K562 (cell line): ENCODE results near the gene NUP188. TPM values are rescaled to one million over a fixed set of nuclear protein-coding genes. Genes with fewer than 3 reads are reported as not detected.

Experiments used
- ASH1L ChIP-seq: fragments of 450-650 bp; IDR thresholded peaks from 2 replicates; pipeline ENCODE4 v1.6.1; 2018; ENCODE audit warnings: borderline replicate concordance, mild to moderate bottlenecking, low read depth; ENCODE audit not compliant: partially characterized antibody
- ATF7 ChIP-seq: fragments of 450-650 bp; IDR thresholded peaks from 2 replicates; pipeline ENCODE4 v1.7.1; 2014; ENCODE audit warnings: mild to moderate bottlenecking, moderate library complexity
- GATA2 ChIP-seq: sonication (generic); formaldehyde crosslinking; IDR thresholded peaks from 2 replicates; pipeline ENCODE4 v1.4.0; 2020; ENCODE audit warnings: mild to moderate bottlenecking, missing genetic modification reagents
- ILF3 ChIP-seq: fragments of 450-650 bp; IDR thresholded peaks from 2 replicates; pipeline ENCODE4 v1.6.1; 2018; ENCODE audit warnings: antibody characterized with exemption, mild to moderate bottlenecking, moderate library complexity, borderline replicate concordance
- JUND ChIP-seq, 2 experiments: IDR thresholded peaks; 2 replicates in 1 of 2; 3 replicates in 1 of 2; pipeline ENCODE4 v1.6.1; 2011; ENCODE audit warnings: borderline replicate concordance in 2 of 2, low read depth in 2 of 2, low read length in 2 of 2, improper control_type of control experiment in 1 of 2, missing biosample characterization in 1 of 2, missing genetic modification characterization in 1 of 2, missing genetic modification reagents in 1 of 2
- MIER1 ChIP-seq: fragments of 450-650 bp; IDR thresholded peaks from 2 replicates; pipeline ENCODE4 v1.6.1; 2016; ENCODE audit warnings: antibody characterized with exemption, mild to moderate bottlenecking, low read depth
- NBN ChIP-seq: fragments of 450-650 bp; IDR thresholded peaks from 2 replicates; pipeline ENCODE4 v1.6.1; 2016; ENCODE audit warnings: low read depth, mild to moderate bottlenecking
- NFATC3 ChIP-seq: fragments of 450-650 bp; IDR thresholded peaks from 2 replicates; pipeline ENCODE4 v1.6.1; 2017; ENCODE audit warnings: mild to moderate bottlenecking
- NFIX ChIP-seq: fragments of 250-450 bp; sonication (Bioruptor Pico); IDR thresholded peaks from 2 replicates; pipeline ENCODE4 v1.4.0; 2020; ENCODE audit warnings: low read depth, mild to moderate bottlenecking, moderate library complexity
- NR2F6 ChIP-seq: fragments of 450-650 bp; formaldehyde crosslinking; IDR thresholded peaks from 2 replicates; pipeline ENCODE4 v1.4.0; 2020; ENCODE audit warnings: mild to moderate bottlenecking
- PCBP2 ChIP-seq: fragments of 200-400 bp; formaldehyde crosslinking; IDR thresholded peaks from 2 replicates; pipeline ENCODE4 v1.6.1; 2018; ENCODE audit warnings: low read length, low read depth, mild to moderate bottlenecking, moderate library complexity; ENCODE audit not compliant: poor library complexity, severe bottlenecking
- PRPF4 ChIP-seq: fragments of 200-400 bp; formaldehyde crosslinking; IDR thresholded peaks from one replicate; pipeline ENCODE4 v1.6.1; 2017; ENCODE audit warnings: low read length, low read depth, mild to moderate bottlenecking; ENCODE audit not compliant: insufficient read depth, poor library complexity, severe bottlenecking
- PTRF ChIP-seq: fragments of 450-650 bp; IDR thresholded peaks from 2 replicates; pipeline ENCODE4 v1.6.1; 2016; ENCODE audit warnings: mild to moderate bottlenecking, missing genetic modification characterization, missing compliant biosample characterization
- SMAD4 ChIP-seq: fragments of 250-450 bp; sonication (Bioruptor Pico); conservative IDR thresholded peaks from 2 replicates; pipeline ENCODE4 v1.8.0; 2021; ENCODE audit warnings: inconsistent platforms, mild to moderate bottlenecking, moderate library complexity
- TSC22D4 ChIP-seq: fragments of 450-650 bp; IDR thresholded peaks from 2 replicates; pipeline ENCODE4 v1.6.1; 2016; ENCODE audit warnings: missing genetic modification characterization, missing biosample characterization, control low read depth
- ZBED1 ChIP-seq: IDR thresholded peaks from 2 replicates; pipeline ENCODE4 v1.6.1; 2014
- ZEB2 ChIP-seq: fragments of 450-650 bp; IDR thresholded peaks from 2 replicates; pipeline ENCODE4 v1.6.1; 2016
- ZNF121 ChIP-seq: sonication (generic); formaldehyde crosslinking; conservative IDR thresholded peaks from 2 replicates; pipeline ENCODE4 v1.8.0; 2022; ENCODE audit warnings: missing genetic modification reagents
- ZNF217 ChIP-seq: sonication (generic); formaldehyde crosslinking; IDR thresholded peaks from 2 replicates; pipeline ENCODE4 v1.8.0; 2022; ENCODE audit warnings: mild to moderate bottlenecking, missing genetic modification reagents
- ZNF24 ChIP-seq: fragments of 450-650 bp; IDR thresholded peaks from 2 replicates; pipeline ENCODE4 v1.6.1; 2016
- ZNF263 ChIP-seq: sonication (generic); formaldehyde crosslinking; IDR thresholded peaks from 2 replicates; pipeline ENCODE4 v1.8.0; 2022; ENCODE audit warnings: mild to moderate bottlenecking, missing genetic modification reagents, borderline replicate concordance
- ZNF41 ChIP-seq: fragments of 250-450 bp; sonication (Bioruptor Pico); conservative IDR thresholded peaks from 2 replicates; pipeline ENCODE4 v1.4.0; 2020; ENCODE audit warnings: mild to moderate bottlenecking
- polyA plus RNA-seq, 8 experiments: library from polyadenylated mRNA; depleted of rRNA in 4 of 8; stranded (reverse) in 5 of 8; unstranded in 3 of 8; fragments of >200 nt; fragmentation: Nextera tagmentation in 2 of 8; fragmentation: Illumina TruSeq in 1 of 8; extraction: Ambion mirVana in 2 of 8; extraction: Trizol in 1 of 8; gene quantifications; 2 replicates each; pipeline versions ENCODE4 v1.2.1 to v1.2.3, GENCODE V29; 2011 to 2014; ENCODE audit warnings: inconsistent platforms in 1 of 8, missing spikeins in 1 of 8
- total RNA-seq, 7 experiments: library from RNA; depleted of rRNA in 6 of 7; stranded (reverse); fragments of >200 nt in 6 of 7; fragmentation: Illumina TruSeq in 2 of 7; extraction: Trizol in 2 of 7; gene quantifications; 2 replicates each; pipeline versions ENCODE4 v1.2.1 to v1.2.3, GENCODE V29; 2011 to 2021; ENCODE audit warnings: low replicate concordance in 1 of 7
- TF ChIP-seq, protein P1 (sequence below): sonication (generic); formaldehyde crosslinking; IDR thresholded peaks from 2 replicates; pipeline ENCODE4 v1.8.1; 2023; ENCODE audit warnings: mild to moderate bottlenecking, missing genetic modification reagents
- TF ChIP-seq, protein P2 (sequence below): fragments of 250-450 bp; sonication (Bioruptor Pico); IDR thresholded peaks from 2 replicates; pipeline ENCODE4 v1.9.0; 2021; ENCODE audit warnings: mild to moderate bottlenecking
- TF ChIP-seq, protein P3 (sequence below): fragments of 450-650 bp; conservative IDR thresholded peaks from 2 replicates; pipeline ENCODE4 v1.6.1; 2016; ENCODE audit warnings: missing genetic modification characterization, low read depth, mild to moderate bottlenecking, control low read depth, missing compliant biosample characterization
- TF ChIP-seq, protein P4 (sequence below): fragments of 450-650 bp; formaldehyde crosslinking; IDR thresholded peaks from 2 replicates; pipeline ENCODE4 v1.4.0; 2020; ENCODE audit warnings: mild to moderate bottlenecking, mixed read lengths

Gene NUP188
- total and polyA plus RNA-seq, 9 of the 15 experiments (the other 6 are each of a cell fraction or from before 2014, with no cell fraction given): 11.7 to 135 (median 70.6) TPM

DNA sequence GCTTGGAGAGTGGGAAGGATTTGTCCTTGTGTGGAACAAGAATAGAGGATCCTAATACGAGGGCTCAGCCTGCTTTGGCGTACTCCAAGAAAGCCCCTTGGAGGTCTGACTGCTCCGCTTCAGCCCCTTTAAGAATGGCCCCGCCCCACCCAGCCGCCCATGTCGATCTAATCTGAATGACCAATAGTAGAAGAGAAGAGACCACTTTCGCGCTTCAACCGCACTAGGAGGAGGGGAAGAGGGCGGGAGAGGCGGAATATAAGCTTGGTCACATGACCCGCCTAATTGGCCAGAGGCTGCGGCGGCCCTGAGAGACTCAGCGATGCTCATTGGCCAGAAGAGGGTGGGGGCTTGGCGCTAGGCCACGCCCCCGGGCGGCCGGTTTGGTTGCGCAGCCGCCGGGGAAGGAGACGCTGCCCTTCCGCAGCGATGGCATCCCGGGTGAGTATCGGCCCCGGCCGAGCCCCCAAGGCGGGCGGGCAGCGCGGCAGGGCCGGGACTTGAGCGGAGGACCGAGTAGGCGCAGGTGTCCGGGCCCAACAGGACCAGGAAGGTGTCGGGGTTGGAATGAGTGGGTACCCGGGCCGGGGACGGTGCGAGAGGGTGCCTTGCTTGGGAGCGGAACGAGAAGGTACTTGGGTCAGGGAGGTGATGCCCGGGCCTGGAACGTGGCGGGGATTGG is 88.9 kb downstream of the NUP188 start, which contains the start of gene MIGA2 (continued):
- TF ChIP-seq ATF7: peak; percentile 63; the same call in 1 of the 2 replicates
- TF ChIP-seq, protein P1, sequence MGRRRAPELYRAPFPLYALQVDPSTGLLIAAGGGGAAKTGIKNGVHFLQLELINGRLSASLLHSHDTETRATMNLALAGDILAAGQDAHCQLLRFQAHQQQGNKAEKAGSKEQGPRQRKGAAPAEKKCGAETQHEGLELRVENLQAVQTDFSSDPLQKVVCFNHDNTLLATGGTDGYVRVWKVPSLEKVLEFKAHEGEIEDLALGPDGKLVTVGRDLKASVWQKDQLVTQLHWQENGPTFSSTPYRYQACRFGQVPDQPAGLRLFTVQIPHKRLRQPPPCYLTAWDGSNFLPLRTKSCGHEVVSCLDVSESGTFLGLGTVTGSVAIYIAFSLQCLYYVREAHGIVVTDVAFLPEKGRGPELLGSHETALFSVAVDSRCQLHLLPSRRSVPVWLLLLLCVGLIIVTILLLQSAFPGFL (CRISPR knock-in tag): no peak
- TF ChIP-seq, protein P2, sequence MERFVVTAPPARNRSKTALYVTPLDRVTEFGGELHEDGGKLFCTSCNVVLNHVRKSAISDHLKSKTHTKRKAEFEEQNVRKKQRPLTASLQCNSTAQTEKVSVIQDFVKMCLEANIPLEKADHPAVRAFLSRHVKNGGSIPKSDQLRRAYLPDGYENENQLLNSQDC (CRISPR knock-in tag): no peak
- TF ChIP-seq SMAD4 (CRISPR knock-in tag): 0 out of 2 replicates have a peak, but pooled peaks have one; percentile 39
- TF ChIP-seq PCBP2: no peak
- TF ChIP-seq GATA2 (CRISPR knock-in tag): peak; percentile 47; the same call in 1 of the 2 replicates
- TF ChIP-seq ZNF121 (CRISPR knock-in tag): no peak
- TF ChIP-seq ZEB2: no peak
- no peak for TF ChIP-seq TSC22D4 (tag)
- no peak for TF ChIP-seq ILF3
- TF ChIP-seq ZNF263 (CRISPR knock-in tag): no peak; the same call in 1 of the 2 replicates
- no peak for TF ChIP-seq ZNF41 (CRISPR knock-in tag)
- no peak for TF ChIP-seq NR2F6 (CRISPR knock-in tag)
- no peak for TF ChIP-seq ASH1L
- no peak for TF ChIP-seq ZNF24
- no peak for TF ChIP-seq NBN
- TF ChIP-seq, protein P3, sequence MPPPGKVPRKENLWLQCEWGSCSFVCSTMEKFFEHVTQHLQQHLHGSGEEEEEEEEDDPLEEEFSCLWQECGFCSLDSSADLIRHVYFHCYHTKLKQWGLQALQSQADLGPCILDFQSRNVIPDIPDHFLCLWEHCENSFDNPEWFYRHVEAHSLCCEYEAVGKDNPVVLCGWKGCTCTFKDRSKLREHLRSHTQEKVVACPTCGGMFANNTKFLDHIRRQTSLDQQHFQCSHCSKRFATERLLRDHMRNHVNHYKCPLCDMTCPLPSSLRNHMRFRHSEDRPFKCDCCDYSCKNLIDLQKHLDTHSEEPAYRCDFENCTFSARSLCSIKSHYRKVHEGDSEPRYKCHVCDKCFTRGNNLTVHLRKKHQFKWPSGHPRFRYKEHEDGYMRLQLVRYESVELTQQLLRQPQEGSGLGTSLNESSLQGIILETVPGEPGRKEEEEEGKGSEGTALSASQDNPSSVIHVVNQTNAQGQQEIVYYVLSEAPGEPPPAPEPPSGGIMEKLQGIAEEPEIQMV: no peak
- no peak for TF ChIP-seq NFIX (CRISPR knock-in tag)
- TF ChIP-seq MIER1: no peak
- TF ChIP-seq ZBED1: no peak
- TF ChIP-seq NFATC3: no peak
- no peak for TF ChIP-seq PTRF (tag)
- no peak for TF ChIP-seq PRPF4
- peak; percentile 30; the same call in 1 of the 2 replicates for TF ChIP-seq JUND (IDR thresholded peaks at IDR 0.05; ENCODE audit: borderline replicate concordance, low read depth, low read length)
- TF ChIP-seq JUND (tag; IDR thresholded peaks at IDR 0.05; ENCODE audit: borderline replicate concordance, low read depth, low read length): no peak
- TF ChIP-seq, protein P4, sequence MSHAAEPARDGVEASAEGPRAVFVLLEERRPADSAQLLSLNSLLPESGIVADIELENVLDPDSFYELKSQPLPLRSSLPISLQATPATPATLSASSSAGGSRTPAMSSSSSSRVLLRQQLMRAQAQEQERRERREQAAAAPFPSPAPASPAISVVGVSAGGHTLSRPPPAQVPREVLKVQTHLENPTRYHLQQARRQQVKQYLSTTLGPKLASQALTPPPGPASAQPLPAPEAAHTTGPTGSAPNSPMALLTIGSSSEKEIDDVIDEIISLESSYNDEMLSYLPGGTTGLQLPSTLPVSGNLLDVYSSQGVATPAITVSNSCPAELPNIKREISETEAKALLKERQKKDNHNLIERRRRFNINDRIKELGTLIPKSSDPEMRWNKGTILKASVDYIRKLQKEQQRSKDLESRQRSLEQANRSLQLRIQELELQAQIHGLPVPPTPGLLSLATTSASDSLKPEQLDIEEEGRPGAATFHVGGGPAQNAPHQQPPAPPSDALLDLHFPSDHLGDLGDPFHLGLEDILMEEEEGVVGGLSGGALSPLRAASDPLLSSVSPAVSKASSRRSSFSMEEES (CRISPR knock-in tag): peak; percentile 99
- TF ChIP-seq ZNF217 (CRISPR knock-in tag): no peak
